Measurements from ENCODE around the gene USP24.

Gene USP24

DNA sequence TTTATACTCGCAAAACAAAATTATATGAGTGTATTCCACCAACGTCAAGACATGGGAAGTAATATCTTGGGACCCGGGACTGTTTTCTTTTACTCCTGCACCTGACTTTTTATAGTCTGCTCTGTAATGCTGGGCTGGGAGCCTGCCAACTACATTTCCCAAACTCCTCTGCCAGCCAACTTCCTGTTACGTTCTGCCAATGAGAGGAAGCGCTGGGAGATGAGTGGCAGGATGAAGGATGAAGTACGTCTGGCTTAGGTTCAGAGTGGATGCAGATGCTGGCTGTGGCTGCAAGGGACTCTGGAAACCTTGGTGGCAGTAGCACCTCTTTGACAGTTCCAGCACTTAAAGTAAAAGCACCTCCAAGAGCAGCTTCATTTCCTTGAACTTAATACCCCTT is 59.6 kb downstream of the USP24 start:
- no peak for DNase-seq

DNA sequence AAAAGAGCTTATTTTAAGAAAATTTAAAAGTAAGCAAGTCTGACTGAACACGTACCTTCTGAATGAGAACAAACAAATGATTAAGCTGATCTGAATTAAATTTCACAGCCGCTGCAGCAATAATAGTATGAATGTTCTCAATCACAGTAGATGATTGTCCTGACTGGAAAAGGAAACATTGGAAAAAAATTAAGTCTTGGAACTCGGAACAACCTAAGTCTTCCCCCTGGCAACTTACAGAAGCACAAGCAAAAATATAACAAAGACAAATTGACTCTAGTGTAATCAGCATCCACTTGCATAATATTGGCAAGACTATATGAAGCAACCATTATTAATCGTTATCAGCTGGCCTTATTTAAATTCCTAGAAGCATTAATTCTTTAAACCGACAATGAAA is 60.5 kb downstream of the USP24 start:
- no peak for DNase-seq

DNA sequence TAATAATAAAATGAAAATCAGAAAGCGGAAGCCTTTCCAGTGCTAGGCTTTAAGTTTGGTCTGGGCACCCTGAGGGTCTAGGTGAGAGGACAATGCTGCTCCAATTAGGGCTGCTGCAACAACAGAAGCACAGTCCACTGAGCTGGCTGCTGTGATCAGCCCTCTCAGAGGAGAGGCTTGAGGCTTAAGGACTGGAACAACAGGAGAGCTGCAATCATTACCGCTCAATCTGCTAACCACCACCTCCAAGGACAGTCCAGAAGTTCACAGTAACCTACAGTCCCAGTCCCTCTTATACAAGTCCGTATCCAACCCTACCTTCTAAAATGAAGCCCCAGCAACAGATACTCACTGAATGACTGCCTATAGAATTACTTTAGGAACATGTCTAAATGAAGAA is 62.1 kb downstream of the USP24 start:
- DNase-seq: no peak

DNA sequence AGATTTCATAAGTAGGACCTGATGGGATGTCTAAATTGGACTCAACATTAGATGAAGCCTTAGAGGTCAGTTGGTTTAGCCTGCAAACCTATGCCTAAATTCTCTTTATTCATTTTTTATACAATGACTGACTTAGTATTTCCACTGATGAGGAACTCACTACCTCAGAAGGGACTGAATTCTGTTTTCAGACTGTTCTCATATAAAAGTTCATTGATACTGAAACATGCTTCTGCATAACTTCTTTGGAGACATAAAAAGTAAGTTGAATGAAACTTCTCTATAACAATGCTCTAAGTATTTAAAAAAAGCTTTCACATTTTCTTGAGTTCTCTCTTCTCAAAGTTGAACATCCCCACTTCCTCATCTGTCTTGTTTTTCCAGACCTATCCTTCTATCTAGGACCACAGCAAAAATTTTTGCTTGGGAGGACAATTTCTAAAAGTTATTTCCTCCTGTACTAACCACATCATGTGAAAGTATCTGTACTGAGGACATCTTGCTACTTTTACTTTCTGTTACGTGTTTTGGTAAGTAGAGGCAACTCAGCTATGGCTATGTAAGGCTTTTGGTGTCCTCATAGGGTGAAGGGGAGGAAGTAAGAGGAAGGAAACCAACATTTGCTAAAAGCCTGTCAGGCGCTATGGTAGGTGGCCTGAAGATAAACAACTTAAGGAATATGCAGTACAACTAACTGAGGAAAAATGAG is 64.1 kb downstream of the USP24 start:
- DNase-seq: no peak

DNA sequence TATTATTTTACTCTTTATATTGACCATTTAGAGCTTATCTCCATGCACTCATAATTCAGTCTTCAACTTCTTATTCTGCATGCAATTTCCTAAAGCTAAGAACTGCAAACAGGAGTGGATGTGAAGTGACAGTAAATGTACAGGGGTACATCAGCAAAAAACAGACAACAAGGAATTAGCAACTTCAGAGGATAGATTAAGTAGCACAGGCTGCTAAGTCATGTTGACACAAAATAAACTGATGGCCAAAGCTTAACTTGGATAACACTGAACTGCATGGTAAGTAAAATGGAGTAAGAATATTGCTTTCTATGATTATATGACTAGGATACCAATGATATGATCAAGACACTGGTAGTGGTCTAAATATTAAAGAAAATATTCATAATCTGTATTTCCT is 66.5 kb downstream of the USP24 start:
- DNase-seq: no peak

DNA sequence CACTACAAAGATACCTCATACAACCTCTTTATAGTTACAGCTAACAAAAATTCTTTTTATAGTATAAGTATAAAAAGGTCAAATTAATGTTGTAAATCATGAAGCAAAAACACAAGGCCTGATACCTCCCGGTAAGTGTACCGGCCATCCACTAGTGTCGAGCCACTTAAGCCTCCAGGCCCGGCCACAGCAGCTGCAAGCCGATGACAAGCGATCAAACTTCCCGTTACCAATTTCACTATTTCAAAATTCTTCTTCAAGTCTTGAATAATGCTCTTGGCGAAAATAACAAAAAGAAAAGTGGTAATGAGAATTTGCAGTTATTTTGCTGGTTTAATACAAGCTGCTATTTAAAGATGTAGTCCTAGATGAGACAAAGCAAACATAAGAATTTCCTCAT is 67.6 kb downstream of the USP24 start:
- no peak for DNase-seq

DNA sequence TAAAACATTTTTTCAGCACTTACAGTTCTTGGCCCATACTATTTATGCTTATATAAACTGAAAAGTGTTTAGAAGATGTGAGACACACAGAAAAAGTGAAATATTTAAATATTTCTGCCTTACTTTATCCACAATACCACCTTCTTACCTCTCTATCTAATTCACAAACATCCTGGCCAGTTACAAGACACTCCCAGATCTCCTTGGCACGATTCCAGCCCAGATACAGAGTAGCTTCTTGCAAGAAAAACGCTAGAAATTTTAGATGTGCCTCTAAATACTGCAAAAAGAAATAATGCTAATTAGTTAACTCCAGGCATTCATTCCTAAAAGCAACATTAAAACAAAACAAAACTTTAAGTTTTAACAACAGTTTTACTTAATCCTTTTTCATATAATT is 68.4 kb downstream of the USP24 start:
- no peak for DNase-seq

DNA sequence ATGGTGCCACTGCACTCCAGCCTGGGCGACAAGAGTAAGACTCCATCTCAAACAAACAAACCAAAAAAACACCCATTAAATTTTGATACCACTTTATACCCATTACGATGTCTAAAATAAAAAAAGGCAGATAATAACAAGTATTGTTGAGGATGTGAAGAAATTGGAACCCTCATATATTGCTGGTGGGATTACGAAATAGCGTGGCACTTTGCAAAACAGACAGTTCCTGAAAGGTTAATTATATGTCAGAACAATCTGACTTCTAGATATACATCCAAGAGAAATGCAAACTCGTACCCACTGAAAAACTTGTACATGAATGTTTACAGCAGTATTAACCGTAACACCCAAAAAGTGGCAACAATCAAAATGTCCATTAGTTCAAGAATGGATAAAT is 70.3 kb downstream of the USP24 start:
- no peak for DNase-seq

DNA sequence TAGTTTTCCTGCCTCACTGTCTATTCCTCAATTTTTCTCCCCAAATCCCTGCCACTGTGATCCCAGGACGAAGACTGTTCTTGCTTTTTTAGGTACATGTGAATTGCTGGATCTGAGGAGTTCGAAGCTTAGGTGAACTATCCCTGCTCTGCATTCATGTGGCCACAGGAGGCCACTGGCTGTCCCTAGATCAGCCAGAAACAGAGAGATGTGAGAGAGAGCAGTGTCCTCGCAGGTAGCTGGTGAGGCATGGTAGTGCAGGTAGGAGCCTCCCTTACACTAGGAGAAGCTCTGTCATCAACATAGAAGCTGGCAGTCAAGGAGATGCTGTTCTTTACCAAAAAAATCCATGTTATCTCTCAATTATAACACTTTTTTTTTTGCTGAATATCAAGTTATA is 71.5 kb downstream of the USP24 start:
- DNase-seq: no peak

DNA sequence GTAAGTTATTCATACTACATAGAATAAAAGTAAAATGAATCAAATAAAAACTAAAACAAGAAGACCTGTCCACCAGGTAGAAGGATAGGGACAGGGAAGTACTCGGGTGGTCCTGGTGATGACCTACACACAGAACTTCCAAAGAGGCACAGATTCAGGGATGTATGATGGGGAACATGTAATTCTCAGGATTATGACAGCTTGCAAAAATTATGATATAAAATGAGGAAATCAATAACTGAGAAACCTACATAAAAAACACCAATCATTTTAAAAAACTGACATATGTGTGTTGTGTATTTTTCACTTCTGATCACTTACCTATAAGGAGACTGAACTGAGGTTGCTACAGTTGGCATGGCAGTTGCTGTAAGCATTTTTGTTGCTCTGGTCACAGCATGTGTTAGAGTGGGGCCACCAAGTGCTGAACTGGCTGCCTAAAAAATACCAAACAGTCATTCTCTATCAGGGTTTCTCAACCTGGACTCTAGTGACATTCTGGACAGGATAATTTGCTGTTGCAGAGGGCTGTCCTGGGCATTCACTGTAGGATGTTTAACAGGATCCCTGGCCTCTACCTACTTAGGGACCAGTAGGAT is 73.8 kb downstream of the USP24 start:
- DNase-seq: no peak

DNA sequence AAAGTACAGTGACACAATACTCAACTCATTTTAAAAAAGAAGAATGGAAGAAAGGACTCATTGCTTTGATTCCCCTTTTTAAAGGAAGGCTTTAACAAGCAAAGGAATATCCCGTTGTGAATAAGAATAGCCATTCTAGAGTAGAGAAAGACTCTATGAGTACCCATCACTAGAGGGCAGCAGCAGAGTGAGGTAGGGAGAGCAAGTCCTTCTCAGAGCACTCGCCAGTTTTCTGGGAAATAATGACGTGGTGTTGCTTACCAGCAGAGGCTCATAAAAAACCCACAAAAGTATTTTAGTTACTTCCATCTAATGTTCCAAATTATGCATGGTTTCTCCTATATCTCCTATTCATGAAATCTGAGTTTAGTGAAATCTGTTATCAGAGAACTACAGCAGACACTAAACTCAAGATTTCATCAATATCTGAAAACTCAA is 74.6 kb downstream of the USP24 start:
- DNase-seq: peak; percentile 73

DNA sequence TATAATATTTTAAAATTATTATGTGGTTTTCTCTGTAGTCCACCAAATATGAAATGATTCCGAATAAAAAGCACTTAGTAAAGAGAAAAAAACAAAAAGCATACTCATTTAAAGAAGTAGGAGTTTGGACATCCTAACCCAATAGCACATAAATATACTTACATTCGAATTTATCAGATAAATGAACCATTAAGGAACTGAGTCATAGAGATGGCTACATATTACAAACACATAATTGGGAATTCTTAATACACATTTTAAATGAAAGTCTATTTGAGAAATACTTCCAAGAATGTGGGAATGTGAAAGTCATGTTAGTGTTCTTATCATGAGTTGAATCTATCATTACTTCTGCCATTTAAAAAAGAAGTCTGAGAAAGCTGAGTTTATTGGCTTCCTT is 75.0 kb downstream of the USP24 start:
- DNase-seq: no peak

DNA sequence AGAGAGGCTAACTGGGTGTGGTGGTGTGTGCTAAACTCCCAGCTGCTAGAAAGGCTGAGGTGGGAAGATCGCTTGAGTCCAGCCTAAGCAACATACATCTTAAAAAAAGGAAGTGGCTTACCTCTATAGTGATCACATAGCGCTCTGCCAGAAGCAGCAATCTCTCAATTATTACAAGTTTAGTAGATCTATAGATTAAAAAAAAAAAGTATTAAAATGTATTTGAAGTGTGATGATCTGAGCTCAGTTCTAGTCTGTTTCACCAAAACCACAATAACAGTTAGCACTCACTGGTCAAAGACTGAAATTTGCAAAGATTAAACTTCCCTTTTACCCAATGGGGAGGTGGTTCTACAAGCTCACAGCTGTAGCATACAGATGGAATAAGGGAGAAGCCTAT is 76.3 kb downstream of the USP24 start:
- no peak for DNase-seq

DNA sequence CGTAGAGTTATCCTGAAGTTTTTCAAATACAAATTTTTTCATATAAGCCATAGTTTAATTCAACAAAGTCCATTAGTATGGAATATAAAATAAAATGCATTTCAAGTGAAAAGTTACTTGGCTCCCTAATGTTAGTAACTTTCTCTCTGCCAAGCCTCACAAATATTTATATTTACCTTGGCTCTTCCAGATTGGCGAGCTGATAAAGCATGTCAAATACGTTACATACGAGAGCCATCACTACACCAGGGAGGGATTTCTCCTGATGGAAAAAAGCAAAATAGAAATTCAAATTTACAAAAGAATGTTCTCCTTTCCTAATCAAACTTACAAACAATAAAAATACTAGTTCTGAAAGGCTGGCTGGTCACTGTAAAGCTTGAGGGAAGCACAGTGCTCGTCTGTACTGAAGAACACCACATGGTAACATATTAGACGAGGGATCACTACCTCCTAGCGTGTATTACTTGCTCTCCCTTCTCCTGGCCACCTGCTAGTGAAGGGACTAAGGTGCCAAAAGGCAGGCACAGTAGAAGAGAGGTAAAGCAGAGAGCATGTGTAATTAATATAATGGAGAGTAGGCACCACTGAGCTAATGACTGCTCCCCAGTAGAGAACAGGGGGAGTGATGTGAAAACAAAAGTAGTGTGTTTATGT is 80.9 kb downstream of the USP24 start:
- no peak for DNase-seq

DNA sequence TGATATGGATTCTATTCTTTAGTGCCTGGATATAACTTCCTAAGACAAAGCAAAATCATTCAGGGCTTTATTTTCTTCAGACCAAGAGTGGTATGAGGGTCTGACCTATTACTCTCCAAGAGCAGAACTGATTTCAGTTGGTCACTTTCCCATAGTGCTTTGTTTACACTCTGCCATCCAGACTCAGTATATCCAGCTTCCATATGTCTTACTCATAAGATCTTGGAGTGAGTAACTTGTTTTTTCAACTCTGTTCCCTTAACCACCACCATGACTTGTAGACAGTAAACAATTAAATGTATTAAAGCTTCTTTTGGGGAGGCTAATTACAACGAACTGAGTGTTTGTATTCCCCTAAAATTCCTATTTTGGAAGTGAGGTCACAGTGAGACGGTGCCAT is 83.4 kb downstream of the USP24 start:
- DNase-seq: peak; percentile 38

DNA sequence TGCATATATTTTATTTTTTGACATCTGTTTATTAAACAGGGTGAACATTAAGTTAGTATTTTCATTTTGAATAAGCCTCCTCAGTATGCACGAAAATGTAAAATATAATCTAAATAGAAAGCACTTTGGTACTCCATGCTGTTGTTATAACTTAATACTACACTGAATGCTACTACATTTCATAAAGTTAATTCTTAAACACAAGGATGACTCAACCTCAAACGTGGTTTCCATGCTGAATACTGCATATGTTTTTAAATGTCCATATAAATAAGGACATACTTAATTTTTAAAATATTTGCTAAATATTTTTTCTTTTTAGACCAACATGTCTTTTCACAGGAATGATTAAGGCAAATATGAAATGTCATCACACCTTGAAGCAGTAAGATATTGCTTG is 83.9 kb downstream of the USP24 start:
- no peak for DNase-seq

DNA sequence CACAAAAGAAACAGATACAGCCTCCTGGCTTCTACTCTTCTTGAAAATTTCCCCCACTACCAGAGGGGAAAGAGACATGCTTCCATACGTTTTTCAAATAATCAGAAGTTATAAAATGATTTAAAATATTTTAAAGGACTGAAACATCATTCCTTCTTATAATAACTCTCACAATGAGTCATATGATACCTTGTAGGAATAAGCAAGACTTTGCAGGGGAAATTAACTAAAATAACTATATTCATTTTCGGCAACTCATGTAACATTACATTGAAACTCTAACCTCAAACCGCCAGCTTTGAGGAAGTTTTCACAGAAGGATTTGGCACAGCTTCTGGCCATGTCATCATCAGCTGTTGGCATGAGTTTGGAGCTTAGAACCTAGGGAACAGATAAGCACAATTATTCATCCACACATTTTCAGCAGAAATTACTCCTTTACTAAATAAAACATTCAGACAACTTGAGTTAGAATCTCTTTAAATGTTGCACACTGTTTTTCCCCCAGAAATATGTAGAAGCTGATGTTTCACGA is 85.9 kb downstream of the USP24 start:
- no peak for DNase-seq

DNA sequence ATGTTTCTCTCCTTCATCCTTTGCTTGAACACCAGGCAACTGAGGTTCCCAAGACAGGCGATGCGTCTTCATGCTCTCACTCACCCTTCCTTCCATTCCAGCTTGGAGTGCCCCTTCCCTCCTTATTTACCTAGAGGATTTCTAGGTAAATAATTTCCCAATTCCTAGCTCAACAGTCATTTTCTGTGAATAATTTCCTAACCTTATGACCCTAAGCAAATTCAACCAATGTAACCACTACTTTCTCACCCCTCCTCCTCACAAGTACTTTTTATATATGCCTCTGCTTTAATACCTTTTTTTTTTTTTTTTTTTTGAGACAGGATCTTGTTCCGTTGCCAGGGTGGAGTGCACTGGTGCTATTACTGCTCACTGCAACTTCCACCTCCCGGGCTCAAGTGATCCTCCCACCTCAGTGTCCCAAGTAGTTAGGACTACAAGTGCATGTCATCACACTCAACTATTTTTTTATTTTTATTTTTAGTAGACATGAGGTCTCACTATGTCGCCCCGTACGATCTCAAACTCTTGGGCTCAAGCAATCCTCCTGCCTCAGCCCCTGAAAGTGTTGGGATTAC is 86.7 kb downstream of the USP24 start:
- peak; percentile 24 for DNase-seq

DNA sequence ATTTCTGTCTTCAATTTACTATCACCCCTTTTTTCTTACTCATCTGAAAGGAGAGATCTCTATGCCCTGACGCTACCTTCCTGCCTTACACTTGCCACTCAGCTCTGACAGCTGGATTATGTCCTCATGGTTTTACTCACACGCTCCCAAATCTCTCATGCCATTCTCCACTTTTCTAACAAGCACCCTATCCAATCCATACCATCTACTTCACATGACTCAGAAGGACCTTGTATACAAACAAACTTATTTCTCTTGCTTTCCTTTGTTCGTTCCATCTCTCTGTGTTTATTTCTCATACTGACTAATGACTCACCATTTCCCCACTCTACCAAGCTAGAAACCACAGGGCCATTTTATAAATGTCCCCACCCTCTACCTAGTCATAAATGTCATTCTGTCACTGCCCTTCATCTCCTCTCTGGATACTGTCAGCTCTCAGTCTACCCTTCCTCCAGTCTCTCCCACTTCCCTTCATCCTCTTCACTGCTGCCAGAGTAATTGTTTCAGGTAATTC is 87.3 kb downstream of the USP24 start:
- DNase-seq: no peak

DNA sequence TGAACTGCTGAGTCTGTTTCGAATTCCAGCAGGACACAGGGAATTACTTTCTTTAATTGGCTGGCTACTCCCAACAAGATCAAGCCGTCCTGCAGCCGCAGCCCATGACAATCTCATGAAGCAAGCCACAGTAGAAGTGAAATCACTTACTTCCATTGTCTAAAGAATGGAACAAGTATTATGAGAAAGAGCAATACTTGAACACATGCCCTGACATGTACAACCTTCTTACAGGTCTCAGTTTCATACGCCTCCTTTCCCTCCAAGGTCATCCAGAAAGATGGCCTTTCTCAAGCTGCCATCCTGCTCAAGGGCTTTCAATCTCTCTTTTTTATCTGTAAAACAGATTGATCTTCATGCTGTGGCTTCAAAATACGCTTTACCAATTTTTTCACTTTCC is 90.7 kb downstream of the USP24 start:
- no peak for DNase-seq

DNA sequence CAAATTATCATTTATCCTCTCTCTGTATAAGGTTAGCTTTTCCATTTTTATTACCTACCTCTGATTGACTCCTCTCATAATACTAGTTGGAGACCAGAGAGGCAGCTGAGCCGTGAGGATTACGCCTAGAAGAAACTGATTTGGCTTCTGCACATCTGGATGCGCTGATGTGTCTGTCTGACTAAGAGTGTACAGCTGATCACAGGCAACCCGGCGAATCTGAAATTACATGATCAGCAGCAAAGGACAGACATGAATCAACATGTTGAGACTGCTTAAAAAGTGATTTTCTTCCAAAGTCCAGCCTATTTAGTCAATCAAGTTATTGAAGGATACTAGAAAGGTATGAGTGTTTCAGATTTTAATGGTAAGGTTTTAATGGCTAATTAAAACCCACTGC is 94.6 kb downstream of the USP24 start:
- DNase-seq: no peak

DNA sequence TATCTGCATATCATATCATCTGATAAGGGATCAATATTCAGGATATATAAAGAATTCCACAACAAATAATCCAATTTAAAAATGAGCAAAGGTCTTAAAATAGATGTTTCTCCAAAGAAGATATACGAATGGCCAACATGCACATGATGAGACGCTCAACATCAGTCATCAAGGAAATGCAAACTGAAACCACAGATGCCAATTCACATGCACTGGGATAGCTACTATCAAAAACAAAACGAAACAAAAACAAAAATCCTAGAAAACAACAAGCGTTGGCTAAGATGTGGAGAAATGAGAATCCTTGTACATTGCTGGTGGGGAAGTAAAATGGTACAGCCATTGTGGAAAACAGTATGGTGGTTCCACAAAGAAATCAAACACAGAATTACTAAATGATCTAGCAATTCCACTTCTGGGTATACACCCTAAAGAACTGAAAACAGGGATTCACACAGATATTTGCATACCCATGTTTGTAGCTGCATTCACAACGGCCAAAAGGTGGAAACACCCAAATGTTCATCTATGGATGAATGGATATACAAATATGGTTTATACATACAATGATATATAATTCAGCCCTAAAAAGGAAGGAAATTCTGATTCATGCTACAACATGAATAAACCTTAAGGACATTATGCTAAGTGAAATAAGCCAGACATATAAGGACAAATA is 96.4 kb downstream of the USP24 start:
- DNase-seq: no peak

DNA sequence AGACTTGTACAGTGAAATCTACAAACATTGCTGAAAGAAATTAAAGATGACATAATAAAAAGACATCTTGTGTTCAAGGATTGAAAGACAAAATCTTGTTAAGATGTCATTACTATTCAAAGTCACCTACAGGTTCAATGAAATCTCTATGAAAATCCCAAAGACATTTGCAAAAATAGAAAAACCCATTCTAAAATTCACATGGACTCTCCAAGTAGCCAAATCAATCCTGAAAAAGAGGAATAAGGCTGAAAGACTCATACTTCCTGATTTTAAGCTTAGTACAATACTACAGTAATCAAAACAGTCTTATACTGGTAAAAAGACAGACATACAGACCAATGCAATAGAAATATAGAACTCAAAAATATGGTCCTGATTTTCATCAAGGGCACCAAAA is 97.2 kb downstream of the USP24 start:
- no peak for DNase-seq
